Memory B cell (primary cell): ENCODE data around the gene CLPTM1L.
A peak's percentile ranks its signal among the peaks of the same experiment; 100 is the strongest.
"Not testable (repeated sequence)": the region's sequence is repeated elsewhere in the genome, so short reads cannot be mapped to it uniquely, and the experiment has no call there.

Experiments used
- ATAC-seq: fragments of 150-1000 bp; cut with Tn5 transposase; 2 replicates; pipeline ENCODE4 v1.10.0; 2021; ENCODE audit warnings: low read depth, mild to moderate bottlenecking, moderate library complexity
- DNase-seq, 2 donors: peaks; one replicate each; pipeline ENCODE4 v3.0.0; 2022; ENCODE audit warnings: low spot score in 2 of 2
- H3K27ac Mint-ChIP-seq: one replicate; pipeline ENCODE4 v1.8.0; 2022; ENCODE audit warnings: mild to moderate bottlenecking, moderate library complexity, mixed read lengths
- H3K27me3 Mint-ChIP-seq: one replicate; pipeline ENCODE4 v1.8.0; 2022; ENCODE audit warnings: mixed read lengths
- H3K36me3 Mint-ChIP-seq: one replicate; pipeline ENCODE4 v1.8.0; 2022; ENCODE audit warnings: mild to moderate bottlenecking, mixed read lengths
- H3K4me1 Mint-ChIP-seq: one replicate; pipeline ENCODE4 v1.8.0; 2022; ENCODE audit warnings: mixed read lengths
- H3K4me3 Mint-ChIP-seq: one replicate; pipeline ENCODE4 v1.8.0; 2022; ENCODE audit warnings: mild to moderate bottlenecking, moderate library complexity, mixed read lengths
- H3K9me3 Mint-ChIP-seq: one replicate; pipeline ENCODE4 v1.8.0; 2022; ENCODE audit warnings: mixed read lengths

CLPTM1L gene

GRCh38 chr5:1360367-1360766 is 15.5 kb upstream of the CLPTM1L start:
- not testable (repeated sequence) for H3K27ac Mint-ChIP-seq, H3K4me1 Mint-ChIP-seq, H3K9me3 Mint-ChIP-seq, H3K4me3 Mint-ChIP-seq, H3K36me3 Mint-ChIP-seq, DNase-seq
- ATAC-seq = peak; percentile 66
- peaks cover 13% of the 10 kb centered on the region for H3K27me3 Mint-ChIP-seq

GRCh38 chr5:1359713-1360112 is 14.8 kb upstream of the CLPTM1L start:
- Mint-ChIP-seq H3K4me1 (peaks cover 8% of the 10 kb centered on the region), H3K4me3 (no peak overlapping the region), H3K27ac (no peak overlapping the region), H3K27me3 (peaks cover 13% of the 10 kb centered on the region), H3K9me3 (no peaks in the 10 kb centered on the region), H3K36me3 (no peaks in the 10 kb centered on the region)
- no peak for DNase-seq
- ATAC-seq = no peak

- DNase-seq (no peak), ATAC-seq (no peak)
- H3K4me3 Mint-ChIP-seq = no peak overlapping the region
- no peak overlapping the region for H3K27ac Mint-ChIP-seq
- H3K27me3 Mint-ChIP-seq = peaks cover 13% of the 10 kb centered on the region
- peaks cover 8% of the 10 kb centered on the region for H3K4me1 Mint-ChIP-seq
- no peaks in the 10 kb centered on the region for H3K9me3 Mint-ChIP-seq
- H3K36me3 Mint-ChIP-seq = no peaks in the 10 kb centered on the region
Observed at GRCh38 chr5:1359031-1359645, 14.2 kb upstream of the CLPTM1L start.

GRCh38 chr5:1358726-1359025 is 13.8 kb upstream of the CLPTM1L start:
- Mint-ChIP-seq H3K4me1 (peaks cover 8% of the 10 kb centered on the region), H3K4me3 (no peak overlapping the region), H3K27ac (no peak overlapping the region), H3K9me3 (no peaks in the 10 kb centered on the region), H3K36me3 (no peaks in the 10 kb centered on the region), H3K27me3 (peaks cover 13% of the 10 kb centered on the region)
- DNase-seq = no peak
- ATAC-seq = no peak

GRCh38 chr5:1357946-1358725 is 13.2 kb upstream of the CLPTM1L start:
- Mint-ChIP-seq H3K27ac (no peak overlapping the region), H3K36me3 (no peaks in the 10 kb centered on the region)
- ATAC-seq = no peak

GRCh38 chr5:1356873-1357787 is 12.2 kb upstream of the CLPTM1L start:
- no peak overlapping the region for H3K27ac Mint-ChIP-seq
- no peak for ATAC-seq

More at GRCh38 chr5:1357946-1358725, 13.2 kb upstream of the CLPTM1L start:
- no peak for DNase-seq
- H3K27me3 Mint-ChIP-seq = peaks cover 10% of the 10 kb centered on the region
- no peak overlapping the region for H3K4me3 Mint-ChIP-seq
- peaks cover 4% of the 10 kb centered on the region for H3K4me1 Mint-ChIP-seq
- no peaks in the 10 kb centered on the region for H3K9me3 Mint-ChIP-seq

GRCh38 chr5:1354576-1354975 is 9.7 kb upstream of the CLPTM1L start:
- Mint-ChIP-seq H3K4me1 (no peaks in the 10 kb centered on the region), H3K36me3 (no peaks in the 10 kb centered on the region), H3K4me3 (no peak overlapping the region), H3K27ac (no peak overlapping the region), H3K9me3 (no peaks in the 10 kb centered on the region), H3K27me3 (peaks cover 5% of the 10 kb centered on the region)
- ATAC-seq (no peak), DNase-seq (no peak)

More at GRCh38 chr5:1356873-1357787, 12.2 kb upstream of the CLPTM1L start:
- Mint-ChIP-seq H3K27me3 (peaks cover 6% of the 10 kb centered on the region), H3K4me3 (no peak overlapping the region), H3K36me3 (no peaks in the 10 kb centered on the region), H3K9me3 (no peaks in the 10 kb centered on the region), H3K4me1 (no peaks in the 10 kb centered on the region)
- no peak for DNase-seq

- Mint-ChIP-seq H3K27me3 (no peaks in the 10 kb centered on the region), H3K4me1 (no peaks in the 10 kb centered on the region), H3K9me3 (no peaks in the 10 kb centered on the region), H3K27ac (no peak overlapping the region), H3K36me3 (no peaks in the 10 kb centered on the region), H3K4me3 (no peak overlapping the region)
- DNase-seq (no peak), ATAC-seq (no peak)
Observed at GRCh38 chr5:1352231-1353219, 7.6 kb upstream of the CLPTM1L start.

GRCh38 chr5:1351156-1351555 is 6.3 kb upstream of the CLPTM1L start:
- DNase-seq (no peak), ATAC-seq (no peak)
- H3K9me3 Mint-ChIP-seq = no peaks in the 10 kb centered on the region
- H3K4me1 Mint-ChIP-seq = peaks cover 2% of the 10 kb centered on the region
- H3K4me3 Mint-ChIP-seq = no peak overlapping the region
- no peak overlapping the region for H3K27ac Mint-ChIP-seq
- no peaks in the 10 kb centered on the region for H3K27me3 Mint-ChIP-seq
- no peaks in the 10 kb centered on the region for H3K36me3 Mint-ChIP-seq

GRCh38 chr5:1349246-1349645 is 4.3 kb upstream of the CLPTM1L start:
- ATAC-seq = no peak
- no peak overlapping the region for H3K27ac Mint-ChIP-seq
- H3K9me3 Mint-ChIP-seq = no peaks in the 10 kb centered on the region
- peaks cover 4% of the 10 kb centered on the region for H3K4me1 Mint-ChIP-seq
- no peak overlapping the region for H3K4me3 Mint-ChIP-seq
- H3K27me3 Mint-ChIP-seq = no peaks in the 10 kb centered on the region
- no peak for DNase-seq
- no peaks in the 10 kb centered on the region for H3K36me3 Mint-ChIP-seq

GRCh38 chr5:1348986-1349245 is 4.0 kb upstream of the CLPTM1L start:
- Mint-ChIP-seq H3K4me1 (peaks cover 8% of the 10 kb centered on the region), H3K9me3 (no peaks in the 10 kb centered on the region), H3K4me3 (no peak overlapping the region), H3K36me3 (no peaks in the 10 kb centered on the region), H3K27ac (no peak overlapping the region), H3K27me3 (no peaks in the 10 kb centered on the region)
- ATAC-seq (no peak), DNase-seq (no peak)

- H3K4me3 Mint-ChIP-seq = no peak overlapping the region
Observed at GRCh38 chr5:1347571-1347970, 2.7 kb upstream of the CLPTM1L start.

GRCh38 chr5:1346627-1347440 is 1.9 kb upstream of the CLPTM1L start:
- H3K27ac Mint-ChIP-seq = peak overlapping the region; percentile 68
- no peaks in the 10 kb centered on the region for H3K27me3 Mint-ChIP-seq
- H3K4me3 Mint-ChIP-seq = peak overlapping the region; percentile 91
- DNase-seq (no peak), ATAC-seq (no peak)
- no peaks in the 10 kb centered on the region for H3K36me3 Mint-ChIP-seq
- no peaks in the 10 kb centered on the region for H3K9me3 Mint-ChIP-seq
- peaks cover 18% of the 10 kb centered on the region for H3K4me1 Mint-ChIP-seq

More at GRCh38 chr5:1347571-1347970, 2.7 kb upstream of the CLPTM1L start:
- no peak for DNase-seq
- ATAC-seq = no peak
- H3K36me3 Mint-ChIP-seq = no peaks in the 10 kb centered on the region
- H3K9me3 Mint-ChIP-seq = no peaks in the 10 kb centered on the region
- H3K4me1 Mint-ChIP-seq = peaks cover 15% of the 10 kb centered on the region
- H3K27me3 Mint-ChIP-seq = no peaks in the 10 kb centered on the region
- H3K27ac Mint-ChIP-seq = no peak overlapping the region
